CD4-positive, alpha-beta T cell treated with Interleukin-6 for 4 hours (primary cell): ENCODE measurements around the gene SP9.
"Not testable (repeated sequence)": the region's sequence is repeated elsewhere in the genome, so short reads cannot be mapped to it uniquely, and the experiment has no call there.

Source experiments
- DNase-seq: peaks from one replicate; pipeline ENCODE4 v3.0.0-alpha.2; 2020; ENCODE audit warnings: mixed read lengths

The SP9 gene

GRCh38 chr2:174350018-174350417 lies 15.3 kb downstream of the SP9 start:
- DNase-seq: no peak

DNA sequence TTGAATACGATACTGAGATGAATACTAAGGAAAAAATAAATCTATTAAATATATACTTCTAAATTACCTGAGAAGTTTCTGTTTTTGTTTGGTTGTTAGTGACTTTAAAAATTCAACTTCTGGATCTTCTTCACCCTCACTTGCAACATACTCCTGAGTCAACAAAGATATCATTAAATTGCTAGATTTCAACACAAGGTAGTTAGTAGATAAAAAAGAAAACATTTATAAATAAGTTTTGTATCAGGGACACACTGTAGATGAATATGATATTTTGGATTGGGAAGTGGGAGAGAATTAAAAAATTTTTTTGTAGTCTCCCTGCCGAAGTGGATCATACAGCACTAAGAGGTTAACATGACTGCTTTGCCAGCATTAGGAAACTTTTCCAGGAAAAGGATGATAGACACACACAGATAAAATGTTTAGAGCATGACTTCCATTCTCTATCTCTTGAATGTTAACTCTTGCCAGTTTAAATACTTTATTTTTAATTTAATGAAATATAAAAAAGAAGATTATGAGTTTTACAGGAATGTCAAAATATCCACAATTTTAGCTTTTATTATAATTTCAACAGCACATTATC lies 15.9 kb downstream of the SP9 start:
- no peak for DNase-seq

- no peak for DNase-seq
Observed at GRCh38 chr2:174353004-174353403, 18.2 kb downstream of the SP9 start.

DNA sequence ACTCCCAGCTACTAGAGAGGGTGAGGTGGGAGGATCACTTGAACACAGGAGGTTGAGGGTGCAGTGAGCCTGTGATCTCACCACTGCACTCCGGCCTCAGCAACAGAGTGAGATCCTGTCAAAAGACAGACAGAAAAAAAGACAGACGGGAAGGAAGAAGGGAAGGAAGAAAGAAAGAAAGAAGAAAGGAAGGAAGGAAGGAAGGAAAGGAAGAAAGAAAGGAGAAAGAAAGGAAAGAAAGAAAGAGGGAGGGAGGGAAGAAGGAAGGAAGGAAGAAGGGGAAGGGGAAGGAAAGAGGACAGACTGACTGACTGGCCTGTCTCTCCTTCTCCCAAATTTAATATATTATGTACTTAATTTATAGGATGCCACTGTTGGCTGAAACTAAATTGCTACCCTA lies 21.6 kb downstream of the SP9 start:
- no peak for DNase-seq

- not testable (repeated sequence) for DNase-seq
Observed at GRCh38 chr2:174359663-174360062, 24.9 kb downstream of the SP9 start.

- DNase-seq: no peak
Observed at GRCh38 chr2:174362949-174363348, 28.2 kb downstream of the SP9 start.

GRCh38 chr2:174363492-174364225 lies 28.9 kb downstream of the SP9 start:
- DNase-seq: not testable (repeated sequence)

DNA sequence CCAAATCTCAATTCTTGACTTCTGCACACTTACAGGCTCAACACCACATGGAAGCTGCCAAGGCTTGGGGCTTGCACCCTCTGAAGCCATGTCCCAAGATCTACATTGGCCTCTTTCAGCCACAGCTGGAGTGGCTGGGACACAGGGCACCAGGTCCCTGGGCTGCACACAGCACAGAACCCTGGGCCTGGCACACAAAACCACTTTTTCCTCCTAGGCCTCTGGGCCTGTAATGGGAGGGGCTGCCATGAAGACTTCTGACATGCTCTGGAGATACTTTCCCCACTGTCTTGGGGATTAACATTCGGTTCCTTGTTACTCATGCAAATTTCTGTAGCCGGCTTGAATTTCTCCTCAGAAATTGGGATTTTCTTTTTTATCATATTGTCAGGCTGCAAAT lies 29.9 kb downstream of the SP9 start:
- DNase-seq: no peak

DNA sequence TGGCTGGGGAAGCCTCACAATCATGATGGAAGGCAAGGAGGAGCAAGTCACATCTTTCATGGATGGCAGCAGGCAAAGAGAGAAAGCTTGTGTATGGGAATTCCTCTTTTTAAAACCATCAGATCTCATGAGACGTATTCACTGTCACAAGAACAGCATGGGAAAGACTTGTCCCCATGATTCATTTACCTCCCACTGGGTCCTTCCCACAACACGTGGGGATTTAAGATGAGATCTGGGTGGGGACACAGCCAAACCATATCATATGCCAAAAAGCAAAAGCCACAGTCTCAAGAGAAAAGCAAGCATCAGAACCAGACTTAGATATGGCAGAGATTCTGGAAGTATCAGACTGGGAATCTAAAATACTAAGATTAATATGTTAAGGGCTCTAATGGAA lies 30.8 kb downstream of the SP9 start:
- no peak for DNase-seq

GRCh38 chr2:174368691-174369090 lies 33.9 kb downstream of the SP9 start:
- DNase-seq: no peak

DNA sequence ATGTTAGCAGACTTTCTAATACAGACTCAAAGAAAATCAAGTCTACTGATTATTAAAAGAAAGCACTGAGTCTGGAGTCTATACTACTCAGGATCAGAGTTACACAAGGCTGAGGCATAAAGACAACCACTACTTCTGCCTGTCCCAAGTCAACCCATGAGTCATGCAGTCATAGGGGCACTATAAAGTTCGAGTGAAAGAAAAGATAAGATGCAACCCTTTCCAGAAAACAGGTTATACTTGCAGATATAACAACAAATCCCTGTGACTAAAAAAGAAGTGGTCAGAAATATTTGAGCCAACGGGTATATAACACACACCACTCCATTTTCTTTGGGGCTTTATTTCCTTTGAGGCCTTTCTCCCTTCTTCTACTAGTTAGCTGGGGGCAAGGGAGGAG lies 42.2 kb downstream of the SP9 start:
- no peak for DNase-seq

DNA sequence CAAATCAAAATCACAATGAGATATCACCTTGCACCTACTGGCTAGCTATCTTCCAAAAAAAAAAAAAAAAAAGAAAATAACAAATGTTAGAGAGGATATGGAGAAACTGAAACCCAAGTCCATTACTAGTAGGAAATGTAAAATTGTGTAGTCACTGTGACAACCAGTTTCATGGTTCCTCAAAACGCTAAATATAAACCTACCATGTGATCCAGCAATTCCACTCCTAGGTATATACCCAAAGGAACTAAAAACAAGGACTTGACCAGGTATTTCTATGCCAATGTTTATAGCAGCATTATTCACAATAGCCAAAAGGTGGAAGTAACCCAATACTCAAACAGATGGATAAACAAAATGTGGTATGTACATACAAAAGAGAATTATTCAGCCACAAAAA lies 49.0 kb downstream of the SP9 start:
- DNase-seq: no peak

GRCh38 chr2:174385201-174385600 lies 50.4 kb downstream of the SP9 start:
- no peak for DNase-seq
